IMR-90 (cell line): ENCODE data around the gene MARK4. TPM values are rescaled to one million over a fixed set of nuclear protein-coding genes. Genes with fewer than 3 reads are reported as not detected.

ENCODE experiments used
- ATAC-seq: fragments of 200-7000 bp; cut with Tn5 transposase; 2 replicates; pipeline ENCODE4 v1.9.1; 2020; ENCODE audit warnings: low read depth, mild to moderate bottlenecking, moderate library complexity
- BruUV-seq: library from RNA; stranded (reverse); fragments of 400-500 nt; replicated peaks from 2 replicates; lab custom pipeline; 2021; lab: Mats Ljungman, UMichigan
- CTCF ChIA-PET: fragments of 300-600 bp; formaldehyde crosslinking; extraction: SDS; loops from one replicate; lab custom pipeline; 2021; ENCODE audit warnings: antibody characterized with exemption; lab: Yijun Ruan, JAX
- POLR2A ChIA-PET: fragments of 300-600 bp; sonication (Branson Sonifier 250); formaldehyde crosslinking; loops from one replicate; lab custom pipeline; 2022; ENCODE audit warnings: antibody characterized with exemption; ENCODE audit not compliant: unreplicated experiment; lab: Charles Lee
- DNase-seq: peaks from one replicate; pipeline ENCODE4 v3.0.0; 2013
- H2AFZ ChIP-seq: replicated peaks from 2 replicates; pipeline ENCODE3; 2013; ENCODE audit warnings: low read length, mild to moderate bottlenecking; ENCODE audit not compliant: poor library complexity
- H2AK5ac ChIP-seq: 2 replicates; pipeline ENCODE4 v1.6.1; 2013; ENCODE audit warnings: low read depth, low read length, inconsistent platforms
- H2AK9ac ChIP-seq: replicated peaks from 2 replicates; pipeline ENCODE3; 2013; ENCODE audit warnings: mild to moderate bottlenecking, low read depth, low read length, moderate library complexity; ENCODE audit not compliant: poor library complexity
- H2BK120ac ChIP-seq: 2 replicates; pipeline ENCODE4 v1.6.1; 2013; ENCODE audit warnings: low read depth, low read length, inconsistent platforms
- H2BK15ac ChIP-seq: 3 replicates; pipeline ENCODE4 v1.6.1; 2013; ENCODE audit warnings: low read depth, low read length, inconsistent platforms
- H2BK20ac ChIP-seq: 2 replicates; pipeline ENCODE4 v1.6.1; 2013; ENCODE audit warnings: low read depth, mild to moderate bottlenecking, inconsistent platforms, low read length, moderate library complexity
- H2BK5ac ChIP-seq: 2 replicates; pipeline ENCODE4 v1.6.1; 2013; ENCODE audit warnings: mild to moderate bottlenecking, low read depth, low read length, inconsistent platforms; ENCODE audit not compliant: poor library complexity, severe bottlenecking
- H3K14ac ChIP-seq: replicated peaks from 2 replicates; pipeline ENCODE4 v1.6.1; 2013; ENCODE audit warnings: low read depth, low read length, inconsistent platforms
- H3K18ac ChIP-seq: 2 replicates; pipeline ENCODE4 v1.6.1; 2013; ENCODE audit warnings: low read depth, low read length, control low read depth
- H3K23ac ChIP-seq: 2 replicates; pipeline ENCODE4 v1.6.1; 2013; ENCODE audit warnings: low read depth, low read length, inconsistent platforms
- H3K27ac ChIP-seq: 2 replicates; pipeline ENCODE4 v1.5.1; 2013; ENCODE audit warnings: mild to moderate bottlenecking, control low read depth, low read length; ENCODE audit not compliant: insufficient read depth
- H3K27me3 ChIP-seq: 2 replicates; pipeline ENCODE4 v1.6.1; 2013; ENCODE audit warnings: low read length; ENCODE audit not compliant: control insufficient read depth, insufficient read depth
- H3K36me3 ChIP-seq: 2 replicates; pipeline ENCODE4 v1.6.1; 2013; ENCODE audit warnings: low read length, mixed read lengths; ENCODE audit not compliant: control insufficient read depth, insufficient read depth
- H3K4ac ChIP-seq: 2 replicates; pipeline ENCODE4 v1.6.1; 2013; ENCODE audit warnings: low read depth, low read length, inconsistent platforms
- H3K4me1 ChIP-seq: 2 replicates; pipeline ENCODE4 v1.6.1; 2013; ENCODE audit warnings: low read length, mixed read lengths; ENCODE audit not compliant: control insufficient read depth, insufficient read depth
- H3K4me2 ChIP-seq: 2 replicates; pipeline ENCODE4 v1.6.1; 2013; ENCODE audit warnings: low read depth, mild to moderate bottlenecking, control low read depth, low read length, moderate library complexity
- H3K4me3 ChIP-seq: 2 replicates; pipeline ENCODE4 v1.5.1; 2013; ENCODE audit warnings: low read depth, mild to moderate bottlenecking, control low read depth, low read length, moderate library complexity; ENCODE audit not compliant: insufficient read depth
- H3K56ac ChIP-seq: 2 replicates; pipeline ENCODE4 v1.6.1; 2013; ENCODE audit warnings: low read length, inconsistent platforms; ENCODE audit not compliant: insufficient read depth; ENCODE audit errors: extremely low read depth
- H3K79me1 ChIP-seq, 2 experiments: 2 replicates each; pipeline ENCODE4 v1.6.1; 2013; ENCODE audit warnings: low read length in 2 of 2, inconsistent platforms in 1 of 2, low read depth in 1 of 2
- H3K9ac ChIP-seq: 2 replicates; pipeline ENCODE4 v1.6.1; 2013; ENCODE audit warnings: low read depth, low read length, control low read depth
- H3K9me1 ChIP-seq: 2 replicates; pipeline ENCODE4 v1.6.1; 2013; ENCODE audit warnings: low read length, inconsistent platforms; ENCODE audit not compliant: insufficient read depth
- H3K9me3 ChIP-seq: 2 replicates; pipeline ENCODE4 v1.6.1; 2013; ENCODE audit warnings: low read length; ENCODE audit not compliant: control insufficient read depth, insufficient read depth
- H4K20me1 ChIP-seq: 2 replicates; pipeline ENCODE4 v1.6.1; 2013; ENCODE audit warnings: low read length, inconsistent platforms; ENCODE audit not compliant: insufficient read depth
- H4K5ac ChIP-seq: 2 replicates; pipeline ENCODE4 v1.6.1; 2013; ENCODE audit warnings: mild to moderate bottlenecking, low read depth, low read length, control low read depth
- H4K8ac ChIP-seq, 2 experiments: 2 replicates each; pipeline ENCODE4 v1.6.1; 2013; ENCODE audit warnings: low read depth in 2 of 2, low read length in 2 of 2, control low read depth in 1 of 2, inconsistent platforms in 1 of 2
- H4K91ac ChIP-seq: 2 replicates; pipeline ENCODE4 v1.6.1; 2013; ENCODE audit warnings: low read depth, low read length, inconsistent platforms; ENCODE audit not compliant: insufficient read depth
- BHLHE40 ChIP-seq: fragments of 150-350 bp; IDR thresholded peaks from 2 replicates; pipeline ENCODE4 v1.6.1; 2016; ENCODE audit warnings: mild to moderate bottlenecking, low read depth, low read length
- CHD1 ChIP-seq: IDR thresholded peaks from 2 replicates; pipeline ENCODE4 v1.6.1; 2012; ENCODE audit warnings: low read depth, low read length, improper control_type of control experiment
- CTCF ChIP-seq: conservative IDR thresholded peaks from 2 replicates; pipeline ENCODE4 v1.5.1; 2012; ENCODE audit warnings: mild to moderate bottlenecking, low read depth, low read length, improper control_type of control experiment
- MAFK ChIP-seq: IDR thresholded peaks from 2 replicates; pipeline ENCODE4 v1.6.1; 2012; ENCODE audit warnings: low read depth, low read length, improper control_type of control experiment
- MAZ ChIP-seq: IDR thresholded peaks from 2 replicates; pipeline ENCODE4 v1.6.1; 2012; ENCODE audit warnings: low read depth, mild to moderate bottlenecking, low read length, improper control_type of control experiment, moderate library complexity, borderline replicate concordance
- MXI1 ChIP-seq: IDR thresholded peaks from 2 replicates; pipeline ENCODE4 v1.6.1; 2012; ENCODE audit warnings: low read depth, mild to moderate bottlenecking, low read length, moderate library complexity, borderline replicate concordance
- POLR2A ChIP-seq: IDR thresholded peaks from 2 replicates; pipeline ENCODE4 v1.6.1; 2012; ENCODE audit warnings: mild to moderate bottlenecking, low read depth, low read length
- RAD21 ChIP-seq: IDR thresholded peaks from 2 replicates; pipeline ENCODE4 v1.6.1; 2012; ENCODE audit warnings: low read length, improper control_type of control experiment
- RCOR1 ChIP-seq: IDR thresholded peaks from 2 replicates; pipeline ENCODE4 v1.6.1; 2012; ENCODE audit warnings: mild to moderate bottlenecking, low read length, improper control_type of control experiment; ENCODE audit not compliant: insufficient replicate concordance
- RFX5 ChIP-seq: IDR thresholded peaks from 2 replicates; pipeline ENCODE4 v1.8.0; 2012; ENCODE audit warnings: low read depth, mild to moderate bottlenecking, low read length, moderate library complexity
- SMC3 ChIP-seq: fragments of 150-350 bp; IDR thresholded peaks from 2 replicates; pipeline ENCODE4 v1.6.1; 2016; ENCODE audit warnings: low read depth, mild to moderate bottlenecking, antibody characterized with exemption, low read length, moderate library complexity
- USF2 ChIP-seq: fragments of 150-350 bp; IDR thresholded peaks from 2 replicates; pipeline ENCODE4 v1.6.1; 2017; ENCODE audit warnings: mild to moderate bottlenecking, antibody characterized with exemption, low read length, low read depth
- WGBS, 2 experiments: methylation state at CpG; one replicate each; pipeline versions ENCODE4 v1.1.5 to v1.1.7; 2013; ENCODE audit warnings: missing lambda C conversion rate in 2 of 2; ENCODE audit not compliant: insufficient read length in 1 of 2; ENCODE audit errors: extremely low coverage in 2 of 2; 5-methylcytosine and 5-hydroxymethylcytosine counted together
- dilution Hi-C: fragments of 300-500 bp; cut with HindIII; formaldehyde crosslinking; loops from one replicate; pipeline ENCODE4 v1.14.3; 2018; ENCODE audit warnings: low sequenced_read_pairs; ENCODE audit not compliant: unreplicated experiment
- in situ Hi-C: fragments of 300-500 bp; cut with MboI; formaldehyde crosslinking; loops from 3 replicates; pipeline ENCODE4 v1.14.3; 2019; ENCODE audit warnings: low sequenced_read_pairs, inconsistent platforms, mixed read lengths
- intact Hi-C: fragments of 100-400 bp; cut with micrococcal nuclease; formaldehyde crosslinking; loops from 2 replicates; pipeline ENCODE4 v1.10.0; 2022
- polyA plus RNA-seq, 3 experiments: library from polyadenylated mRNA; depleted of rRNA; stranded (reverse); fragments of >200 nt; gene quantifications; 2 replicates each; pipeline ENCODE4 v1.2.3, GENCODE V29; 2012; ENCODE audit warnings: low replicate concordance in 1 of 3
- total RNA-seq: library from RNA; depleted of rRNA; stranded (reverse); fragments of >200 nt; gene quantifications from 2 replicates; pipeline ENCODE4 v1.2.3, GENCODE V29; 2012

MARK4 gene
- total and polyA plus RNA-seq, 2 of the 4 experiments (the other 2 are of a cell fraction) = 11.3 to 20.7 TPM

DNA sequence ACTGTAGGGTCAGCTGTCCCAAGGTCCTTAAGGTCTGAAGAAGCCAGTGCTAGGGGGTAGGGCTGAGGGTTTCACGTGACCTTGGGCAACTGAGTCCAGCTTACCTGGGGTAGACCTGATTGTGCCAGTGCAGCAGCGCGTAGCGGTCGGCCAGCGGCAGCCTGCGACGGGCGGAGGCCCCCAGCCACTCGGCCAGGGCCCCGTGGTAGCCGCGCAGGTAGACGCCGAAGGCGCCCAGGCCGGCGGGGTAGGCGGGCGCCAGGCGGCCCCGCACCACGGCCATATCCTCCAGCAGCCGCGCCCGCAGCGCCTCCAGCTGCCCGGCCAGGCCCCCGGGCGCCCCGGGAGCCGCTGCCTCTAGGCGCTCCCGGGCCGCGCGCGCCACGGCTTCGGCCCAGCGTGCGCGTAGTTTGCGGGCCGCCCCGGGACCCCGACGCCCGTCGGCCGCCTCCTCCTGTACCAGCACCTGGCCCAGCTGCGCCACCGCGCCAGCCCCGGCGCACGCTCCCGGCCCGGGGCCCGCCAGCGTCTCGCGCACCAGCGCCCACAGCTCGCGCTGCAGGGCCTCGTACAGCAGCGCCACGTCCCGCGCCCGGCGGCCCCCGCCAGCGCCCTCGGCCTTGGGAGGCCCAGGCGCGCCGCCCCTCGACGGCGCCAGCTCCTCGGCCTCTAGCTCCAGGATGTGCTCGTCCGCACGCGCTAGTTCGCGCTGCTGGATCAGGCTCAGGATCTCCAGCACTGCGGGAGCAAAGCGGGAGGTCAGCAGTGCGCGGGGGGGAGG is 16.8 kb upstream of the MARK4 start:
- Histone ChIP-seq H2BK20ac (no peak overlapping the region), H3K9ac (no peak overlapping the region), H3K4ac (no peak overlapping the region), H4K91ac (no peak overlapping the region), H3K27ac (no peak overlapping the region), H3K9me3 (peaks cover 5% of the 10 kb centered on the region), H2AK9ac (no peak overlapping the region), H2BK120ac (no peak overlapping the region), H4K20me1 (no peaks in the 10 kb centered on the region), H3K14ac (no peak overlapping the region), H2AK5ac (no peak overlapping the region), H3K27me3 (peaks cover 58% of the 10 kb centered on the region), H3K4me3 (no peak overlapping the region), H3K4me1 (no peaks in the 10 kb centered on the region), H3K79me1 (no peaks in the 10 kb centered on the region), H3K56ac (no peak overlapping the region), H4K5ac (no peak overlapping the region), H2BK5ac (no peak overlapping the region), H3K23ac (no peak overlapping the region), H3K18ac (no peak overlapping the region), H3K36me3 (no peaks in the 10 kb centered on the region), H3K9me1 (no peaks in the 10 kb centered on the region), H2BK15ac (no peak overlapping the region), H4K8ac (no peak overlapping the region), H3K4me2 (no peak overlapping the region), H2AFZ (peak overlapping the region; percentile 23)
- peak; percentile 27; the same call in 1 of the 2 replicates for ATAC-seq
- no peak for DNase-seq
- intact Hi-C loops (no loop called here), in situ Hi-C loops (no loop called here), dilution Hi-C loops (no loop called here)
- CTCF ChIA-PET = no interaction called here
- 12% methylated on average over 62 of the region's 93 CpGs; no CpG with 5 or more reads in 1 of the 2 experiments for WGBS, 2 experiments
- BruUV-seq = no TSS peak
- TF ChIP-seq CHD1 = no peak
- TF ChIP-seq BHLHE40 = no peak
- TF ChIP-seq RAD21 = no peak
- no peak for TF ChIP-seq CTCF
- TF ChIP-seq POLR2A = no peak
- no peak for TF ChIP-seq MAZ
- TF ChIP-seq SMC3 = no peak
- no peak for TF ChIP-seq RFX5
- no peak for TF ChIP-seq MAFK
- TF ChIP-seq MXI1 = no peak
- TF ChIP-seq USF2 = no peak
- no peak for TF ChIP-seq RCOR1
- POLR2A ChIA-PET = no interaction called here
